NCI-H524 (cell line): ENCODE results near the gene AATF.

Experiments
- DNase-seq, 2 experiments: peaks; one replicate each; lab custom pipeline; 2025; lab: John Stamatoyannopoulos, UW

Gene AATF

GRCh38 chr17:36941265-36942010 lies 7.3 kb upstream of the AATF start:
- peak in 1 of 2 experiments; percentile 25 for DNase-seq

DNA sequence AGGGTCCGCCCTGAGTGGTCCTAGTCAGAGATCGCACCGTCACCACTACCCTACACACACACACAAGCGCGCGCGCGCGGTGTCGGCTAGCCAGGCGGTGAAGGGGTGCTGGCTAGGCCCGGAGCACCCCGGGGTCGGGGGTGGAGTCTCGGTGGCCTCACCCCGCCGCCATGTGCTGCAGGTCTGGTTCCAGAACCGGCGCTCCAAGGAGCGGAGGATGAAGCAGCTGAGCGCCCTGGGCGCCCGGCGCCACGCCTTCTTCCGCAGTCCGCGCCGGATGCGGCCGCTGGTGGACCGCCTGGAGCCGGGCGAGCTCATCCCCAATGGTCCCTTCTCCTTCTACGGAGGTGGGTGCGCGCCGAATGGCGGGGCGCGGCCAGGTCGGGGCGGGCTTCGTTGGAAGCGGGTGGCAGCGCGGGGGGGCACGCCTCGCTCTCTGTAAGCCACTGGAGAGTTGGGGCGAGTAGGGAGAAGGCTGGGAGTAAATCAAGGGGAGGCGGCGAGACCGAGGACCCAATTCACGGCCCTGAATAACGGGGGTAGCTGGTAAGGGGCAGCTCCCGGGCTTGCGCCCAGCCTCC lies 6.6 kb upstream of the AATF start:
- peak in 1 of 2 experiments; percentile 16 for DNase-seq

DNA sequence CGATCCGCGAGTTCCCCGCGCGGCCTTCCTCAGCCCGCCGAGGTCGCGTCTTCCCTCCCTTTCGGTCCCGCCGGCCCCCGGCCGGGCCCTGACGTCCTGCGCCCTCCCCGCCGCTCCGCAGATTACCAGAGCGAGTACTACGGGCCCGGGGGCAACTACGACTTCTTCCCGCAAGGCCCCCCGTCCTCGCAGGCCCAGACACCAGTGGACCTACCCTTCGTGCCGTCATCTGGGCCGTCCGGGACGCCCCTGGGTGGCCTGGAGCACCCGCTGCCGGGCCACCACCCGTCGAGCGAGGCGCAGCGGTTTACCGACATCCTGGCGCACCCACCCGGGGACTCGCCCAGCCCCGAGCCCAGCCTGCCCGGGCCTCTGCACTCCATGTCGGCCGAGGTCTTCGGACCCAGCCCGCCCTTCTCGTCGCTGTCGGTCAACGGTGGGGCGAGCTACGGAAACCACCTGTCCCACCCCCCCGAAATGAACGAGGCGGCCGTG lies 6.1 kb upstream of the AATF start:
- peak in 1 of 2 experiments; percentile 12 for DNase-seq

GRCh38 chr17:36943250-36944191 lies 5.2 kb upstream of the AATF start:
- peak; percentile 16 to 38 for DNase-seq

DNA sequence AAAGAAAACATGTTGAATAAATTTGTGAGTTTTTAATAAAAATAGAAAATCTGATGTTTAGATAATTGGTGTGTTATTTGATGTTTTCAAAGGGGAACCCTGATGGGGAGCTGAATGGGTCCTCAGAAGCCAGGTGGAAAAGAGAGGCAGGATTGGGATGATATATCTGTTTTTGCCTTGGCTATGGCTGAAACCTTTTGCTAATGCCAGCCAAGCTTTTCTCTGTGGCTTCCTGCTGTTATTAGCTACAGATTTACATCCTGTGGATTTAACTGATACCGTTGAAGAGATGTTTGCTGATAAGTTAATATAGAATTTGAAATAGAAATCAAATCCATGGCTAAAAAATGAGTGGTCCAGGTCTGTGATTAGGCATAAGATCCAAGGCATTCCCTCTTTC lies 4.2 kb upstream of the AATF start:
- no peak for DNase-seq

DNA sequence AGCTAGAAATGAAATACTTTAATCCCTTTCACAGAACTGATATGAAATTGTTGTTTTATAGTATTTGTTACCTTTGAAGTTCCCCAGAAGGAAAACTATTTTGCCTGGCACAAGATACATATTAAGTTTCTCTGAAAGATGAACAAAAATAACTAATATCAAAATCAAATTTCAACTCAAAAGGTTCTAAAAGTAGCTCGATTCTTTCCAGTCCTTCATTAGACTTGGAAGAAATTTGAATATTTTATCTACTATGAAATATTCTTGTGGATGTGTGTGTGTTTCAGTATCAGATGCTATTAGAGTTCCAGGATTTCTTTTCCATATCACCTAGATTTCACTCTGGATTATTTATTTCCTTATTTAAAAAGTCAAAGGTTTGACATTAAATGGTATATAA lies 3.6 kb upstream of the AATF start:
- DNase-seq, result no peak

- peak; percentile 59 to 77 for DNase-seq
These were observed 2.6 kb upstream of the AATF start for GRCh38 chr17:36945959-36946725.

GRCh38 chr17:36946726-36947091 lies 2.0 kb upstream of the AATF start:
- DNase-seq, result no peak

DNA sequence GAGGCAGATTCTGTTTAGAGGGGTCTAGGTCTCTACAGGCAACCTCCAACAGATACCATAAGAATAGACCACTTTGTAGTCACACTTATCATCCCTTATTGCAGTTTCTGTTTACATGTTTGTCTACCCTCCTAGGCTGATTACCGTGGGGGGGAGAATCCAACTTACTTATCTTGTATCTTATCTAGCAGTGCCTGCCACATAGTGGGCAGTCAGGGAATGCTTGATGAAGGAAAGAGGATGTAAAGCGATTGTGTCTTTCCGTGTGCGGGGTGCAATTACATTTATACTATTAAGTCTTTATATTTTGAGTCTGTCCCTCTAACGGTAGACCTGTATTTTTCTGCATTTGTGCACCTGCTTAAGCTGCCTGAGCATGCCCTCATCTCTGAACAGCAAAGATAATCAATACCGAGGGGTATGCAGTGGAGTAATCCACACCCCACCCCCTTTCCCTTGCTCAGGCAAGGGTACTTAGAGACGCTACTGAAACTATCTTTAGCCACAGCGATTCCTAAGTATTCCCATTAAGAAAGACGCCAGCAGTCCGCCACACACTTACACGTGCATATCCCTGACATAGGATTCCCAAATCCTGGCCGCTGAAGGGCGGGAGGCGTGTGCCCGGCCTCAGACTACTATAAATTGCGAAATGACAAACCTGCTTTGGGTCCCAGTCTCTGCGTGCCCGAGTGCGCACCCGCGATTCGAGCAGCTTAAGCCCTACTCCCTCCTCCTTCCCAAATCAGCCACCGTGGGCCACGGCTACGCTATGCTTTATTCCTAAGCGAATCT lies 635 bp upstream of the AATF start:
- peak in 1 of 2 experiments; percentile 39 for DNase-seq

GRCh38 chr17:36949461-36949927 lies 740 bp downstream of the AATF start:
- DNase-seq, result peak in 1 of 2 experiments; percentile 45

GRCh38 chr17:36950027-36950426 lies 1.3 kb downstream of the AATF start:
- no peak for DNase-seq

GRCh38 chr17:36951084-36951789 lies 2.5 kb downstream of the AATF start:
- no peak for DNase-seq

DNA sequence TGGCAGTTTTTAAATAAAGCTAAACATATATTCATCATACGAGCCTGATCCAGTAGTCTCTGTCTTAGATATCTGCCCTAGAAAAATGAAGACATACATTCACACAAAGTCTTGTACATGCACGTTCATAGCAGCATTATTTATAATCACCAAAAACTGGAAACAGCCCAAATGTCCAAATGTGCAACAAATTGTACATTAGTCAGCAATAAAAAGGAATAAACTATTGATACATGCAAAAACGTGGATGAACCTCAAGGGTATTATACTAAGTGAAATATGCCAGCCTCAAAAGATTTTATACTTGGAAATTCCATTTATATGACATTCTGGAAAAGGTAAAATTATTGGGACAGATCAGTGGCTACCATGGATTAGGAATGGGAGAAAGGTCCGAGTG lies 22.8 kb downstream of the AATF start:
- no peak for DNase-seq

DNA sequence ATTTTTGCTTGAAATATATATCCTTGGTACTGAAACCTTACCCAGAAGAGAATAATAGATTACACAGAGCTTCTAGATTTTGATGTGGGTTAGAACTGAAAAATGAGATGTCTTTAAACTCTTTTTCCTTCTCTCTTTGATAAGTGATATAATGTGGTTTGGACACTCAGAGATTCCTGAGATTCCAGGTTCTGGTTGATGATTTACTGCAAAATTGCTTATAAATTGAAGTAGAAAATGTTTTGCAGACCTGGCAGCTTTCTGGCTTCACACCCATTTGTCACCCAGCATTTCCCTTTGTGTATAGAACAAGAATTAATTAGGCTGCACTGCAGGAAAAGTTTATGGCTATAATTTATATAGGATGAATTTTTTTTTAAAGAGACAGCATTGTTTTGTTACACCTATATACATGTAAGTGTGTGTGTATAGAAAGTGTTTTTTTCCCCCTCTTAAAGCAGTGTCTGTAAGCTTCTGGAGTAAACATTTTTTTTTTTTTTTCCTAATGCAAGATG lies 23.5 kb downstream of the AATF start:
- no peak for DNase-seq

DNA sequence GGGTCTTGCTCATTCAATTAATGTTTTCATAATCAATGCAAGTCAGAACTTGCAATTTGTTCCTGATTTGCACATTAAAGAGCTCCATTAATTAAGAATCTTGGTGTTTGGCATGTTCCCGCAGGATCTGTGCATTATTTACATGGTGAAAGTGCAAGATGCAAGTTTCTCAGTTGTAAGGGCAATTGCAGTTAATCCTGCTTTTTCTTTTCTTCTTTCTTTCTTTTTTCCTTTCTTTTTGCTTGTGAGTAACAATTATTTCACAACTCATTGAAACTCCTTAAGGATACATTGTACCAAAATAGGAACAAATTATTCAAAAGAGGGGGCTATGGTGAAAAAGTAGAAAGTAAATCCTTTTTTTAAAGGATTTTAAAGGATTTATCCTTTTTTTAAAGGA lies 24.2 kb downstream of the AATF start:
- no peak for DNase-seq

GRCh38 chr17:36975922-36976515 lies 27.3 kb downstream of the AATF start:
- DNase-seq, result peak; percentile 7 to 76

GRCh38 chr17:36977066-36977465 lies 28.3 kb downstream of the AATF start:
- DNase-seq, result no peak

- no peak for DNase-seq
These were observed 28.8 kb downstream of the AATF start for GRCh38 chr17:36977568-36977967.

DNA sequence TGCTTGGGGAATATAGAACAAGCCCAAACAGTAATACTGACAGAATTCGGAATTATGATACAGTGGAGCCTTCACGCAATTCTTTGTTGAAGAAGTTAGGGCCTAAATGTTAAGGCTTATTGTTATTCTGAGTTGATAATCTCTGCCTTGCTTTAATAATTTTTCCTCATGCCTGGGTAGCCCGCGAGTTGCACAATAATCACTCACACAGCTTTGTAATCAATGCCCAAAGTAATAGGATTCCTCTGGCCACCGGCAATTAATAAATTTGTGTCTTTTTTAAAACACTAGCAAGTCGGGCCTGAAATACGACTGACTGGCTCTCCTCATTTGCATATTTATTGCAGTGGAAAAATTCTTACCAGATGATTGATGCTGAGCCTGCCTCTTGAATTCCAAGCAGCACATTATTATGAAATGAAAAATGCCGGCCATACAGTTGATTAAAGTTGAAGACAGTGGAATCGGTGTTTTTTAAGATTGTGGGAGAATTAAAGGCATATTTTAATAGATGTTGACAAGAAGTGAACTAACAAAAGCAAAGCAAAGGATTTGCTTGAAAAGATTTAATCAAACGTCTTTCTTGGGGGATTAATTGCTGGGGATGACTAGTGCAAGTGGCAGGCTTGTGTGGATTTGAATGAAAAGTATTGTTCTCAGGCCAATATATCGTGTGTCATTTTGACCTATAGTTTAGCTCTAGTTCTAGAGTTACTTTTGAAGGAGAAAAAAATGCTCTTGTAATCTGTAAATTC lies 30.2 kb downstream of the AATF start:
- peak in 1 of 2 experiments; percentile 41 for DNase-seq
